NK-92 treated with Interleukin-12 subunit alpha and Interleukin-12 subunit beta, amount 100 ng/mL, for 24 hours (cell line): Measurements from ENCODE around the gene CATSPER2.
"Not testable (repeated sequence)": the region's sequence is repeated elsewhere in the genome, so short reads cannot be mapped to it uniquely, and the experiment has no call there.

ENCODE experiments used
- DNase-seq: peaks from one replicate; lab custom pipeline; 2025; lab: John Stamatoyannopoulos, UW

The CATSPER2 gene

GRCh38 chr15:43648649-43649429 is at the start of gene CATSPER2:
Gene CATSPER2, minus strand, starts transcription at chr15:43648844. Its CDS starts 783 bp downstream, at chr15:43648061.
- no peak for DNase-seq

GRCh38 chr15:43693148-43694022 is 44.7 kb upstream of the CATSPER2 start, which contains the start of gene CKMT1A:
Gene CKMT1A, plus strand, starts transcription at chr15:43693859. Its CDS starts 192 bp downstream, at chr15:43694051.
- DNase-seq: not testable (repeated sequence)

DNA sequence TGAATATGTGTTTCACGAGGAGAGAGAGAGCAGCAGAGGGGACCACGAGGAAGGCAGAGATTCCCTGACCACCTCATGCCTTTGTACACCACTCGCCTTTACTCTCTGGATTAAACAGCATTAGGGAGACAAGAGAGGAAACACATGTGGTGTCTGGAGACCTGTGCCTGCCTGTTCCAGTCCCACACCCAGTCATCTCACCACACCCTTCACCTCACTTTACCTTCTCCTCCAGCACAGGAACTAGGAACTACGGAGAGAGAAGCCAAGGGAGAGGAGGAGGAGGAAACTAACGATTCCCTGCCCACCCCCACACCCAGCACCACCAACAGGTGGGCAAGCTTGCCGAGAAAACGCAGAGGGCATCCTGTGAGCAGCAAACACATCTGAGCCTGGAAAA is 44.0 kb upstream of the CATSPER2 start:
- not testable (repeated sequence) for DNase-seq

DNA sequence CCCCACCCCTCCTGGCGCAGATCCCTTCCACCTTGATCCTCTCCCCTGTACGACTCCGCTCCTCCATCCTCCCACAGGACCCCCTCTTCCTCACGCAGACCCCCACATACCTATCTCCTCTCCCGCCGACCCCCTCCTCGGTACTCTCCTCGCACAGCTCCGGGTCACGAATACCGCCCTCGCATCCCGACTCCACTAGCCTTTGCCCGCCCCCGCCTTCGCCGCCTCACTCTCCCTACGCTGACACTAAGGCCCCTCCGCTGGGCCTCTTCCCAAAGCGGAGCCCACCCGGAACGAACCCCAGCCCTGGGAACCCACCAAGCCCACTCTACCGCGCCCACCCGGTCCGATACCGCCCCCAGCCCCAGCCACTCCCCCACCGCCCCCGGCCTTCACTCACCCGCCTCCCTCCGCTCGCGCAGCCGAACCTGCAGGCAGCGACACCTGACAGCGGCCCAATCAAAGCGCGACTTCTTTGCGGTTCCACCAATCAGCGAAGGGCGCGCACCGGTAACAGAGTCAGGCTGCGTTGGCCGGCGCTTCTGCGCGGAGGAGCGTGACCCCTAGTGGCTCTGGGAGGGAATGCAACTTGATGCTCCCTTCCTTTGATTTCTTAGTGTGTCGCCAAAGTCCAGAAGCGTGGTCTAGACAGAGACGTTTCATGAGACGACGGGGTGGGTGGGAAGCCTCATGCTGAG is 41.1 kb upstream of the CATSPER2 start:
- DNase-seq: not testable (repeated sequence)

DNA sequence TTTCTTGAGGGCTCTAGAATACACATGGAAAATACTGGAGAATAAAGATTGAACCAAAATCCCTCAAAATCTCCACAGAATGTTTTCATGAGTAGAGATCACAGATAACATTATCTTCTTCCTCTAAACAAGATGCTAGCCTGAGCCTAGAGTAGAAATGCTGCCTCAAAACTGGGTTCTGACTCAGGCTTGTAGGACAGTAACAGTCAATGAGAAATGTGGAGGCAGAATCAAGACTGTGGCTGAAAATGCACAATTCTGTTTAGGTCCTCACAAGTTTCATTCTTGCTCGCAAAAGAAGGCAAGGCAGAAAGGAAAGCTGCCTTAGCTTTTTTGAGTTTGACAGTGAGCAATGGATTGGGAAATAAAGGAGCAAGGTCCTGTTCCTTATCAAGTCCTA is 25.5 kb upstream of the CATSPER2 start:
- not testable (repeated sequence) for DNase-seq

GRCh38 chr15:43666177-43666576 is 17.5 kb upstream of the CATSPER2 start:
- DNase-seq: not testable (repeated sequence)

DNA sequence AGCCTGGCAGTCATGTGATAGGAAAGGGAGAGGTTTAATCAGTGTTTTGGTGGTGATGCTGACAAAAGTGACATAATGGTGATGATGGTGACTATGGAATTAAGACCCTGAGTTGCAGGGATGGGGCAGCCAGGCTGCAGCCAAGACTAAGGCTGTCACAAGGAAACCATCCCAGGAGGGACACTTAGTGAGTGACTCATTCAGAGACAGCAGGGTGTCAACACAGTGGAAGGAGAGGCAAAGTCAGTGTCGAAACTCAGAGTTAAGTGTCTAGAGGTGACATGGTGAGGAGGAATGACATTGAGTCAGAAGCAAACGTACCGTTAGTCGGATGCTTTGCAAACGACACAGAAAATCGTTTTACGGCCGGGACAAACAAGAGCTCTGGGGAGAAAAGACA is 14.7 kb upstream of the CATSPER2 start:
- not testable (repeated sequence) for DNase-seq

GRCh38 chr15:43662293-43662692 is 13.6 kb upstream of the CATSPER2 start:
- not testable (repeated sequence) for DNase-seq

- DNase-seq: not testable (repeated sequence)
Observed at GRCh38 chr15:43659727-43660126, 11.1 kb upstream of the CATSPER2 start.

GRCh38 chr15:43649430-43649926 is 834 bp upstream of the CATSPER2 start:
- not testable (repeated sequence) for DNase-seq

DNA sequence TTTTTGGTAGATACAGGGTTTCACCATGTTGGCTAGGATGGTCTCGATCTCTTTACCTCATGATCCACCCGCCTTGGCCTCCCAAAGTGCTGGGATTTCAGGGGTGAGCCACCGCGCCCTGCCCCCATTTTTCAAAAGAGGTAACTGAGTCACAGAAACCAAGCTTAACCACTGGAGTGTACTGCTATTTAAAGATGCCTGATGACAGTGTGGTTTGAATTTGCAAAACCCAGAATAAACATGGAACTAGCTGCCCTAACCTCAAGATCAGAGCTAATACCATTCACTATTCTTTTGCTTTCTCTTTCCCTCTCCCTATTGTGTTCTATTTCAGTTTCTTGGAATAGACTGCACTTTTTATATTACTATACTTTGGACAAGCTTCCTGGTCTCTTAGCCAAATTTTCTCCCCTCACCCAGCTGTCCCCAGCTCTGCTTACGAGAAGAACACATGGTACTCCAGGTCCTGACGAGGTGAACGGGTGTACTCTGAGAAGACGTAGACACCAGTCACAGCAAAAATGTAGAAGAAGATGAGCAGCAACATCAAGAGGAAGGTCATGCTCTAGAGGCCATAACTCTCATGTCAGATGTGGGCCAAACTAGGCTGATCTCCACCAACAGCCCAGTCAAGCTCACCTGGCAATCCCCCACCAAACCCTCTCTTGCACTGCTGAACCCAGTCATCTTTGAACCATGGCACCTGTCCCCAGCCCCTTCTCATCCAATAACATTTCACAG is 10.0 kb downstream of the CATSPER2 start:
- DNase-seq: not testable (repeated sequence)

- not testable (repeated sequence) for DNase-seq
Observed at GRCh38 chr15:43626937-43627336, 21.7 kb downstream of the CATSPER2 start.

DNA sequence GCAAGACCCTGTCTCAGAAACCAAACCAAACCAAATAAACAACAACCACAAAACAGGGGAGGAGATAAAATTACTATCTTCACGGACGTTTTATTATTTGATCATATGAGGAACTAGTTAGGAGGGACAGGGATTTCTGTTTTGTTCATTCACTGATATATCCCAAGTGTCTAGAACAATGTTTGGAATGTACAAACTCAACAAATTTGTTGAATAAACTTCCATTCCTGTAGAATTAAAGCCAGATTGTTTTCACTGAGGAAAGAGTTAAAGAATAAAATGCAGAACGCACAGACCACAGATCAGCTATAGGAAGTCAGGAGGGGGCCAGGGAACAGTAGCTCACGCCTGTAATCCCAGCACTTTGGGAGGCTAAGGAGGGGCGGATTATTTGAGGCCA is 23.5 kb downstream of the CATSPER2 start:
- no peak for DNase-seq

DNA sequence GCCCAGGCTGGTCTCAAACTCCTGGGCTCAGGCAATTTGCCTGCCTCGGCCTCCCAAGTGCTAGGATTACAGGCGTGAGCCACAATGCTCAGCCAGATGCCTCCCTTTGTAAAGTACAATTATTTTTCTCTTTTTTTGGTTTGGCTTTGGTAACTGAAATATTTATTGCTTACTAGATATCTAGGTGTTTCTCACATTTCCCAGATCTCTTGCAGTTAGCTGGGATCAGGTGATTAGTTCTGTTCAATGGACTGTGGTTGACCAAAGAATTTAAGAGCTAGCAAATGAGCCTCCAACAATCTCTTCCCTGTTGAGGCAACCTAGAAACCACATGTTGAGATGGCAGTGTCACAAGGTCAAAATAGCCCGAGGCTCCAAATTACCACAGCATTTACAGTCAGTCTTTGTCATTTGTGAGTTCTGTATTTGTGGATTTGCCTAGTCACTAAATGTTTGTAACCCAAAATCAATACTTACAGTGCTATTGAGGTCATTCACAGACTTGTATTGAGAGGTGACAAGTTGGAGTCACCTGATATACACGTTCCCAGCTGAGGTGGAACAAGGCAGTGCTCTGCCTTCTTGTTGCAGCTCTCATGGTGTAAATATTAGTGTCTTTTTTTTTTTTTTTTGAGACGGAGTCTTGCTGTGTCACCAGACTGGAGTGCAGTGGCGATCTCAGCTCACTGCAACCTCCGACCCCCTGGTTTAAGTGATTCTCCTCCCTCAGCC is 26.4 kb downstream of the CATSPER2 start:
- DNase-seq: not testable (repeated sequence)

DNA sequence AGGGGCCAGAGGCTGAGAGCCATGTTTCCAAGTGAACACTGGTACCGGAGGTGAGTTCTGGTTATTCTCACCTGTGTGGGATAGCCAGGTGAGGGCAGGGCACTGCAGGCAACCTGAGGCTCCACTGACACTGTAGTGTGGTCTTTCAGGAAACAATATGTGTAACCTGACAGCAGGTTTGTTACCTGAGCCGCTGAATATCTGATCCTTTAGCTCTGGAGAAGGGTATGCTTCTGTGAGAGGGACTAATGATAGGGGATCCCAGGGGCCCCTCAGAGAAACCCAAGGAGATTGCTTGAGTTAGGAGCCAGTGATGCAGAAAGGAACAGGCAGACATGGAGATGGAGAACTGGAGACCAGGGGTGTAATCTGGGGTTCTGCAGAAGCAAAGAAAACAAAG is 29.9 kb downstream of the CATSPER2 start, which contains the start of gene STRC:
TSS of gene STRC (minus strand) at position 101 of the 400 bp plus-strand sequence. CDS start at position 23, 78 bp downstream.
- DNase-seq: not testable (repeated sequence)

DNA sequence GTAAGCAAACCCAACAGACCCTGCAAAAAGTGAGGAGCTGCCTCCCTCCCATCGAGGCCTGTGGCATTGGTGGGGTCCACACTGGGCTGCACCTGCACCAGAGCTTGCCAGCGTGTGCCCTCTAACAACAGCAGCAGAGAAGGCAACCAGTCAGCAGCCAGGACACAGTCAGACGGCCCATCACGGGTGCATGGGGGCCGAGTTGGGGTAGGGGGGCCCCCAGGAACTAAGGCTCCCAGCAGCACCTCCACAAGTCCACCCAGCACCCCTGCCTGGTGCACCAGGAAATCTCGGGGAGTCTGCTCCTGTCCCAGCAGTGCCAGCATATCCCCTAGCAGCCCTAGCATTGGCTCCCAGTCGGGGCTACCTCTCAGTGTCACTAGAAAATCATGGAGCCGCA is 30.9 kb downstream of the CATSPER2 start:
- DNase-seq: not testable (repeated sequence)

GRCh38 chr15:43602233-43602632 is 46.4 kb downstream of the CATSPER2 start:
- DNase-seq: not testable (repeated sequence)

- not testable (repeated sequence) for DNase-seq
Observed at GRCh38 chr15:43600200-43600599, 48.4 kb downstream of the CATSPER2 start.

GRCh38 chr15:43599131-43599530 is 49.5 kb downstream of the CATSPER2 start:
- not testable (repeated sequence) for DNase-seq
